Activated naive CD8-positive, alpha-beta T cell treated with anti-CD3 and anti-CD28 coated beads, Interleukin-2, amount 10 ng/mL, durations not matched to agents 7 days and 5 days (primary cell): Measurements from ENCODE around the gene CDH5. TPM values are rescaled to one million over a fixed set of nuclear protein-coding genes. Genes with fewer than 3 reads are reported as not detected.

ENCODE experiments used
- ATAC-seq: fragments of 150-1000 bp; cut with Tn5 transposase; one replicate; pipeline ENCODE4 v1.10.0; 2021; ENCODE audit warnings: low read depth, moderate library complexity
- POLR2A ChIA-PET: fragments of 350-600 bp; sonication (Branson Sonifier 250); formaldehyde crosslinking; loops from one replicate; lab custom pipeline; 2021; ENCODE audit warnings: antibody characterized with exemption; lab: Charles Lee
- DNase-seq: peaks from one replicate; pipeline ENCODE4 v3.0.0; 2021
- H3K27ac Mint-ChIP-seq: one replicate; pipeline ENCODE4 v1.8.0; 2022; ENCODE audit warnings: mild to moderate bottlenecking, mixed read lengths
- H3K27me3 Mint-ChIP-seq: one replicate; pipeline ENCODE4 v1.8.0; 2022; ENCODE audit warnings: mild to moderate bottlenecking, moderate library complexity, mixed read lengths
- H3K36me3 Mint-ChIP-seq: one replicate; pipeline ENCODE4 v1.8.0; 2021; ENCODE audit warnings: mild to moderate bottlenecking, mixed read lengths
- H3K4me1 Mint-ChIP-seq: one replicate; pipeline ENCODE4 v1.8.0; 2021; ENCODE audit warnings: mixed read lengths
- H3K4me3 Mint-ChIP-seq: one replicate; pipeline ENCODE4 v1.8.0; 2022; ENCODE audit warnings: mild to moderate bottlenecking, moderate library complexity, mixed read lengths
- H3K9me3 Mint-ChIP-seq: one replicate; pipeline ENCODE4 v1.8.0; 2021; ENCODE audit warnings: mixed read lengths
- total RNA-seq, 2 experiments: library from RNA; stranded (reverse); gene quantifications; one replicate each; pipeline ENCODE4 v1.2.3, GENCODE V29; 2021

The CDH5 gene
- total RNA-seq, 2 experiments from 2014 or later = not detected

DNA sequence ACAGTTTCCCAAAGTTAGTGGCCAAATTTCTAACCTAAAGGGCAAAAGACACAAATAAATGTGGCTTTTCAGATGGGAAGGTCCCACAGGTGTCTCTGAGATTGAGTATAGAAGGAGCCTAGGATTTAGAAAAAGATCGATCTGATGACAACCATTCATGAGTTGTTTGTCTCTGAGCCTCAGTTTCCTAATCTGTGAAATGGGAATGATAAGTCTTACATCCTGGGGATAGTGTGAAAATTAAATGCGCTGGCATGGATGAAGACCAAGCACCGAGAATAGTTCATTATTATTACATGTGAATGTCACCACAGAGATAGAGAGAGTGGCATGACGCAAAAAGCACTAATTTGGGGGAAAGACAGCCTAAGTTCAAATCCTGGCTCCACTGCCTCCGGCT lies 7.2 kb downstream of the CDH5 start:
- DNase-seq (no peak), ATAC-seq (no peak)
- Mint-ChIP-seq H3K9me3 (no peaks in the 10 kb centered on the region), H3K4me3 (no peak overlapping the region), H3K4me1 (peaks cover 6% of the 10 kb centered on the region), H3K27ac (no peak overlapping the region), H3K36me3 (no peaks in the 10 kb centered on the region), H3K27me3 (peaks cover 2% of the 10 kb centered on the region)
- POLR2A ChIA-PET = no interaction called here

- H3K9me3 Mint-ChIP-seq = no peaks in the 10 kb centered on the region
- no peak overlapping the region for H3K27ac Mint-ChIP-seq
- DNase-seq (no peak), ATAC-seq (no peak)
- POLR2A ChIA-PET = no interaction called here
- peaks cover 1% of the 10 kb centered on the region for H3K4me1 Mint-ChIP-seq
- H3K36me3 Mint-ChIP-seq = no peaks in the 10 kb centered on the region
- H3K4me3 Mint-ChIP-seq = no peak overlapping the region
- peaks cover 2% of the 10 kb centered on the region for H3K27me3 Mint-ChIP-seq
These were observed 7.7 kb downstream of the CDH5 start for GRCh38 chr16:66374176-66374575.

GRCh38 chr16:66375451-66375850 lies 9.0 kb downstream of the CDH5 start:
- no peak for ATAC-seq
- POLR2A ChIA-PET = no interaction called here
- no peak overlapping the region for H3K27ac Mint-ChIP-seq
- H3K27me3 Mint-ChIP-seq = peaks cover 2% of the 10 kb centered on the region
- peaks cover 4% of the 10 kb centered on the region for H3K9me3 Mint-ChIP-seq
- H3K4me3 Mint-ChIP-seq = no peak overlapping the region
- no peaks in the 10 kb centered on the region for H3K36me3 Mint-ChIP-seq
- no peaks in the 10 kb centered on the region for H3K4me1 Mint-ChIP-seq
- no peak for DNase-seq

DNA sequence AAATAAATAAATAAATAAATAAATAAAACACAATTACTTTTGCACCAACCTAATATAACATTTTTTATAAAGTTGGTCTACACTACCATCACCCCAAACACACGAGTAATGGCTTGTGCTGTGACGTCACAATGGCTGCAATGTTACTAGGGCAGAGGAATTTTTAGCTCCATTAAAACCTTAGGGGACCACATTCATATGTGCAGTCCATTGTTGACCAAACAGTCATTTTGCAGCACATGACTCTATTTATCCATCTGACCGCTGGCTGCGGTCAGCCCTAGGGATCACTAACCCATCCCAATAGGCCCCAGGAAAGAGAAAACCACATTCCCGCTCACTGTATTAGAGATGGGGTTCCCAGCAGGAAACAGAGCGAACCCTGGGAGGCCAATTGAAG lies 9.6 kb downstream of the CDH5 start:
- Mint-ChIP-seq H3K27ac (no peak overlapping the region), H3K36me3 (no peaks in the 10 kb centered on the region), H3K4me3 (no peak overlapping the region), H3K9me3 (peaks cover 6% of the 10 kb centered on the region), H3K4me1 (no peaks in the 10 kb centered on the region), H3K27me3 (no peaks in the 10 kb centered on the region)
- ATAC-seq (no peak), DNase-seq (no peak)
- POLR2A ChIA-PET = no interaction called here

DNA sequence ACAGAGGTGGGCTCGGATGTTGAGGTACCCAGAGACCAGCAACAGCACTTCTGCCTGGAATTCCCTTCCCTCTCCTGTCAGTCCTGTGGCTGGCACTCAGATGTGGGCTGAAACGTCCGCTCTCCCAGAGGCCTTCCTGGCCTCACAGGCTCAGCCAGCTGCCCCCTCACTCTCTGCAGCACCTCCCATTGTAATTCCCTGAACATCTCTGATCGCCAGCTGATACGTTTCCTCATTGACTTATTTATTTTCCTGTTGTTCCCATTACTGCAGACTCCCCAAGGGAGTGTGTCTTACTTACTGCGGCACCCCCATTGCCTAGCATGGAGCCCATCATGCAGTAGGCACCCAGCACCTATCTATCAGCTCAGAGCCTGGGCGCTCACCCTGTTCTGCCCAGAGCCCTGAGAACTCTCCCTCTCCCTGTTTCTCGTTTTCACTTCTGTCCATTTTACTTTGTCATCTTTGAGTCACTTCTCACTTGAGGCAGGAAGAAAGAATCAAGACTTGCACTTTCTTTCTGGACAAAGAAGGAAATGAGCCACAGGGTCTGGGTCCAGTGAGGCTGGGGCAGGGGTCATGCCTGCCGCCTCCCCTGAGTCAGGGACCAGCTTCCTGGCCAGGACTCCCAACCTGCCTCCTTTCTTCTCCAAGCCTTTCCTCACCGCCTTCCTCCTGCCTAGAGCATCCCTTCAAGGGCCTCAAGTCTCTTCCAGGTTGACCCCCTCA lies 10.2 kb downstream of the CDH5 start:
- Mint-ChIP-seq H3K27ac (no peak overlapping the region), H3K27me3 (no peaks in the 10 kb centered on the region), H3K9me3 (peaks cover 6% of the 10 kb centered on the region), H3K36me3 (no peaks in the 10 kb centered on the region), H3K4me3 (no peak overlapping the region), H3K4me1 (no peaks in the 10 kb centered on the region)
- DNase-seq (no peak), ATAC-seq (no peak)
- POLR2A ChIA-PET = no interaction called here

DNA sequence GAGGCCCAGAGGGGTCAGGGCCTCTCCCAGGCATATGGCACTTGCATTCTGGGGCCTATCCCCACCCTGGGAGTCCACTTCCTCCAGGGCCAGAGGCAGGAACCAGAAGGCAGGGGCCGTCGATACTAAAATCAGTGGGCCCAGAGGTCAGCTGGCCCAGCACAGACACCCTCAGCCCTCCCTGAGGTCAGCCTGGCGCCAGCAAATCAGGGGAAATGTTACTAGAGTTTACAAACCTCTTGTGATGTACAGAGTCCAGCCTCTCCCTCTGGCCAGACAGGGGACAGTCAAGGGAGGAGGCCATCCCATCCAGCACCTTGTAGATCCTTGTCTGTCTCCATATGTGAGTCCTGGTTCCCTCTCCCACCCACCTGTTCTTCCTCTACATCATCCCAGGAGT lies 10.8 kb downstream of the CDH5 start:
- Mint-ChIP-seq H3K4me3 (no peak overlapping the region), H3K36me3 (no peaks in the 10 kb centered on the region), H3K27ac (no peak overlapping the region), H3K9me3 (peaks cover 6% of the 10 kb centered on the region), H3K27me3 (no peaks in the 10 kb centered on the region), H3K4me1 (no peaks in the 10 kb centered on the region)
- POLR2A ChIA-PET = no interaction called here
- ATAC-seq (no peak), DNase-seq (no peak)

- Mint-ChIP-seq H3K36me3 (no peaks in the 10 kb centered on the region), H3K4me1 (no peaks in the 10 kb centered on the region), H3K27ac (no peak overlapping the region), H3K9me3 (peaks cover 6% of the 10 kb centered on the region), H3K27me3 (no peaks in the 10 kb centered on the region), H3K4me3 (no peak overlapping the region)
- ATAC-seq (no peak), DNase-seq (no peak)
- POLR2A ChIA-PET = no interaction called here
These were observed 12.5 kb downstream of the CDH5 start for GRCh38 chr16:66378741-66379570.

- no peak for DNase-seq
- H3K36me3 Mint-ChIP-seq = no peaks in the 10 kb centered on the region
- no peaks in the 10 kb centered on the region for H3K27me3 Mint-ChIP-seq
- no peak overlapping the region for H3K27ac Mint-ChIP-seq
- peaks cover 6% of the 10 kb centered on the region for H3K9me3 Mint-ChIP-seq
- H3K4me1 Mint-ChIP-seq = no peaks in the 10 kb centered on the region
- no peak overlapping the region for H3K4me3 Mint-ChIP-seq
- ATAC-seq = no peak
- POLR2A ChIA-PET = no interaction called here
These were observed 13.1 kb downstream of the CDH5 start for GRCh38 chr16:66379571-66379941.

DNA sequence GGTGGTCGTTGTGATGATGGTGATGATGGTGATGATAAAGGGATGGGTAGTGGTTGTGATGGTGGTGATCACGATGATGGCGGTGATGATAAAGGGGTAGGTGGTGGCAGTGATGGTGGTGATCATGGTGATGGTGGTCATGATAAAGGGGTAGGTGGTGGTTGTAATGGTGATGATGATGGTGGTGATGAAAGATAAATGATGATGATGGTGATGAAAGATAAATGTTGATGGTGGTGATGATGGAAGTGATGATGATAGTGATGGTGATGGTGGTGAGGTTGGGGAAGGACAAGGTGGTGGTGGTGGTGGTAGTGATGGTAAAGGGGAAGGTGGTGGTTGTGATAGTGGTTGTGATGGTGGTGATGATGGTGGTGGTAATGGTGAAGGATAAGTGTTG lies 13.9 kb downstream of the CDH5 start:
- peaks cover 1% of the 10 kb centered on the region for H3K27me3 Mint-ChIP-seq
- POLR2A ChIA-PET = no interaction called here

GRCh38 chr16:66381585-66382170 lies 15.2 kb downstream of the CDH5 start:
- ATAC-seq = no peak
- POLR2A ChIA-PET = no interaction called here

More for the DNA sequence above, 13.9 kb downstream of the CDH5 start:
- H3K4me1 Mint-ChIP-seq = no peaks in the 10 kb centered on the region
- no peak overlapping the region for H3K27ac Mint-ChIP-seq
- no peaks in the 10 kb centered on the region for H3K36me3 Mint-ChIP-seq
- ATAC-seq = no peak
- H3K4me3 Mint-ChIP-seq = no peak overlapping the region
- DNase-seq = no peak
- peaks cover 6% of the 10 kb centered on the region for H3K9me3 Mint-ChIP-seq

GRCh38 chr16:66382171-66382965 lies 15.9 kb downstream of the CDH5 start:
- POLR2A ChIA-PET = no interaction called here
- no peak overlapping the region for H3K27ac Mint-ChIP-seq

More at GRCh38 chr16:66381585-66382170, 15.2 kb downstream of the CDH5 start:
- H3K27me3 Mint-ChIP-seq = peaks cover 6% of the 10 kb centered on the region
- H3K4me3 Mint-ChIP-seq = no peak overlapping the region
- no peaks in the 10 kb centered on the region for H3K4me1 Mint-ChIP-seq
- H3K9me3 Mint-ChIP-seq = peaks cover 6% of the 10 kb centered on the region
- no peak for DNase-seq
- H3K27ac Mint-ChIP-seq = no peak overlapping the region
- H3K36me3 Mint-ChIP-seq = no peaks in the 10 kb centered on the region

GRCh38 chr16:66382966-66383299 lies 16.4 kb downstream of the CDH5 start:
- Mint-ChIP-seq H3K9me3 (peaks cover 6% of the 10 kb centered on the region), H3K27ac (no peak overlapping the region), H3K4me3 (no peak overlapping the region), H3K27me3 (peaks cover 6% of the 10 kb centered on the region), H3K4me1 (no peaks in the 10 kb centered on the region), H3K36me3 (no peaks in the 10 kb centered on the region)
- POLR2A ChIA-PET = no interaction called here
- DNase-seq (no peak), ATAC-seq (no peak)

More at GRCh38 chr16:66382171-66382965, 15.9 kb downstream of the CDH5 start:
- H3K4me3 Mint-ChIP-seq = no peak overlapping the region
- no peak for ATAC-seq
- H3K9me3 Mint-ChIP-seq = peaks cover 6% of the 10 kb centered on the region
- H3K27me3 Mint-ChIP-seq = peaks cover 6% of the 10 kb centered on the region
- H3K36me3 Mint-ChIP-seq = no peaks in the 10 kb centered on the region
- no peaks in the 10 kb centered on the region for H3K4me1 Mint-ChIP-seq
- no peak for DNase-seq

DNA sequence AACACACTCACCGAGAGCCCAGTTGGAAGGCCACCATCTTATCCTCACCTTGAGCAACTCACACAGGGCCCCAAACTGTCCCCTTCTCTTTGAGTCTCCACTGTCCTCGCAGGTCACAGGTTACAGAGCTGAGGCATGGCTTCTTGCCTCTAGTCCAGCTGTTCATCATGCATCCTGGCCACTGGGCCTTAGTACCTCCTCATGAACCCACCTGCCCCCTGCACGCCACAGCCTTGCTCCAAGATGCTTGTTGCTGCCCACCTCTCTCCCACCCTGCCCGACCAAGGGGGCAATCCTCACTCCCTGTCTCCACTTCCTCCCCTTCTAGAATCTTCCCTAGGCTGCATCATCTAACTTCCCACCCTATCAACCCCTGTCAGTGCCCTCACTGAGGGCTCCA lies 17.1 kb downstream of the CDH5 start:
- Mint-ChIP-seq H3K9me3 (peaks cover 6% of the 10 kb centered on the region), H3K36me3 (no peaks in the 10 kb centered on the region), H3K4me3 (no peak overlapping the region), H3K27me3 (peaks cover 6% of the 10 kb centered on the region), H3K4me1 (no peaks in the 10 kb centered on the region), H3K27ac (no peak overlapping the region)
- POLR2A ChIA-PET = no interaction called here
- ATAC-seq (no peak), DNase-seq (no peak)
